Loucy (cell line): Measurements from ENCODE around the gene CGGBP1.

Source experiments
- H2AFZ ChIP-seq: fragments of 200-600 bp; sonication (generic); 2 replicates; pipeline ENCODE4 v1.6.0; 2016; ENCODE audit warnings: antibody characterized with exemption, mild to moderate bottlenecking, low read length, moderate library complexity
- H3F3A ChIP-seq: fragments of 200-600 bp; 2 replicates; pipeline ENCODE4 v1.6.0; 2016; ENCODE audit warnings: antibody characterized with exemption, low read depth, mild to moderate bottlenecking
- H3K27me3 ChIP-seq: fragments of 200-600 bp; sonication (generic); 2 replicates; pipeline ENCODE4 v1.6.1; 2014; ENCODE audit warnings: low read length, mild to moderate bottlenecking; ENCODE audit not compliant: insufficient read depth, poor library complexity, severe bottlenecking
- H3K36me3 ChIP-seq: fragments of 200-600 bp; sonication (generic); 2 replicates; pipeline ENCODE4 v1.6.1; 2016; ENCODE audit warnings: low read length; ENCODE audit not compliant: insufficient read depth
- H3K4me1 ChIP-seq: fragments of 200-600 bp; sonication (generic); 2 replicates; pipeline ENCODE4 v1.5.1; 2014; ENCODE audit warnings: low read length, mild to moderate bottlenecking; ENCODE audit not compliant: insufficient read depth, poor library complexity, severe bottlenecking
- H3K4me2 ChIP-seq: fragments of 200-600 bp; sonication (generic); 2 replicates; pipeline ENCODE4 v1.6.0; 2014; ENCODE audit warnings: antibody characterized with exemption, low read length, low read depth, mild to moderate bottlenecking; ENCODE audit not compliant: poor library complexity, severe bottlenecking
- H3K4me3 ChIP-seq: fragments of 200-600 bp; sonication (generic); 2 replicates; pipeline ENCODE4 v1.5.1; 2014; ENCODE audit warnings: low read length, mild to moderate bottlenecking, mixed read lengths; ENCODE audit not compliant: poor library complexity, severe bottlenecking
- H3K79me2 ChIP-seq: fragments of 200-600 bp; sonication (generic); 2 replicates; pipeline ENCODE4 v1.6.1; 2014; ENCODE audit warnings: low read length; ENCODE audit not compliant: insufficient read depth
- H3K9ac ChIP-seq: fragments of 200-600 bp; sonication (generic); 2 replicates; pipeline ENCODE4 v1.6.0; 2014; ENCODE audit warnings: mild to moderate bottlenecking, low read depth, low read length, moderate library complexity; ENCODE audit not compliant: poor library complexity, severe bottlenecking
- H3K9me2 ChIP-seq: fragments of 200-600 bp; sonication (generic); replicated peaks from 2 replicates; pipeline ENCODE4 v1.6.1; 2016; ENCODE audit warnings: low read depth, low read length, mixed read lengths
- H3K9me3 ChIP-seq: fragments of 200-600 bp; sonication (generic); 2 replicates; pipeline ENCODE4 v1.6.1; 2014; ENCODE audit warnings: mild to moderate bottlenecking, antibody characterized with exemption, low read length, low read depth; ENCODE audit not compliant: insufficient read depth
- H4K20me1 ChIP-seq: fragments of 200-600 bp; sonication (generic); 2 replicates; pipeline ENCODE4 v1.6.0; 2014; ENCODE audit warnings: antibody characterized with exemption, low read length, mild to moderate bottlenecking; ENCODE audit not compliant: insufficient read depth, poor library complexity, severe bottlenecking
- EZH2phosphoT487 ChIP-seq: fragments of 200-600 bp; IDR thresholded peaks from 2 replicates; pipeline ENCODE4 v1.6.1; 2018; ENCODE audit warnings: antibody characterized with exemption, mild to moderate bottlenecking, moderate library complexity, borderline replicate concordance
- TF ChIP-seq, protein P1 (sequence below): fragments of 200-600 bp; sonication (generic); conservative IDR thresholded peaks from 2 replicates; pipeline ENCODE4 v1.5.1; 2014; ENCODE audit warnings: mild to moderate bottlenecking, antibody characterized with exemption, low read length

CGGBP1 gene

DNA sequence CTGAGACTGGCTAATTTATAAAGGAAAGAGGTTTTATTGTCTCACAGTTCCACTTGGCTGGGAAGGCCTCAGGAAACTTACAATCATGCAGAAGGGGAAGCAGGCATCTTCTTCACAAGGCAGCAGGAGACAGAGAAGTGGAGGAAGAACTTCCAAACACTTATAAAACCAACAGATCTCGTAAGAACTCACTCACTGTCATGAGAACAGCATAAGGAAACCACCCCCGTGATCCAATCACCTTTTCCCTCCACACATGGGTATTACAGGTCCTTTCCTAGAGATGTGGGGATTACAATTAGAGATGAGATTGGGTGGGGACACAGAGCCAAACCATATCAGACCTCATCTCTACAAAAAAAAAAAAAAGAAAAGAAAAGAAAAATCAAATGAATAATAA is 25.7 kb downstream of the CGGBP1 start:
- Histone ChIP-seq H2AFZ (peak overlapping the region; percentile 96), H3K4me2 (peak overlapping the region; percentile 90), H3K9me2 (no peaks in the 10 kb centered on the region), H3K36me3 (no peaks in the 10 kb centered on the region), H3K79me2 (no peaks in the 10 kb centered on the region), H3K4me3 (no peak overlapping the region), H3K4me1 (peaks cover 35% of the 10 kb centered on the region), H3K9me3 (no peaks in the 10 kb centered on the region), H3K9ac (peak overlapping the region; percentile 61), H3F3A (no peaks in the 10 kb centered on the region), H3K27me3 (no peaks in the 10 kb centered on the region), H4K20me1 (no peaks in the 10 kb centered on the region)
- TF ChIP-seq, protein P1, sequence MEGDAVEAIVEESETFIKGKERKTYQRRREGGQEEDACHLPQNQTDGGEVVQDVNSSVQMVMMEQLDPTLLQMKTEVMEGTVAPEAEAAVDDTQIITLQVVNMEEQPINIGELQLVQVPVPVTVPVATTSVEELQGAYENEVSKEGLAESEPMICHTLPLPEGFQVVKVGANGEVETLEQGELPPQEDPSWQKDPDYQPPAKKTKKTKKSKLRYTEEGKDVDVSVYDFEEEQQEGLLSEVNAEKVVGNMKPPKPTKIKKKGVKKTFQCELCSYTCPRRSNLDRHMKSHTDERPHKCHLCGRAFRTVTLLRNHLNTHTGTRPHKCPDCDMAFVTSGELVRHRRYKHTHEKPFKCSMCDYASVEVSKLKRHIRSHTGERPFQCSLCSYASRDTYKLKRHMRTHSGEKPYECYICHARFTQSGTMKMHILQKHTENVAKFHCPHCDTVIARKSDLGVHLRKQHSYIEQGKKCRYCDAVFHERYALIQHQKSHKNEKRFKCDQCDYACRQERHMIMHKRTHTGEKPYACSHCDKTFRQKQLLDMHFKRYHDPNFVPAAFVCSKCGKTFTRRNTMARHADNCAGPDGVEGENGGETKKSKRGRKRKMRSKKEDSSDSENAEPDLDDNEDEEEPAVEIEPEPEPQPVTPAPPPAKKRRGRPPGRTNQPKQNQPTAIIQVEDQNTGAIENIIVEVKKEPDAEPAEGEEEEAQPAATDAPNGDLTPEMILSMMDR, result no peak
- TF ChIP-seq EZH2phosphoT487, result no peak

DNA sequence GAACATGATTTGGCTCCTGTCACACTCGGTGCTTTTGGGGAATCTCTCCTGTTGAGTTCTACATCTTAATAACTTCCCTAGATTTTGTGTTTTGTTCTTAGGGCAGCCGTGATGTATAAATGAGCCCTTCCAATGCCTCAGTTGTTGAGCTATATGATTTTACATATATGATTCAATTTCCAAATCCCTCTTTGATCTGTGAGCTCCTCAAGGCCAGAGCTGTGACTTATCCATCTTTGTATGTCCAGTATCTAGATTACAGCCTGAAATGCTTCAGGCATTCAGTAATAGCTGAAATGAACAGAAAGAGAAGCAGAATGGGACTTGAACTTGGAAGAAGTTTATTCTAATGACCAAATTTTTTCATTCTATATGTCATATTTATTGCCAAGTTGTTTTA is 26.6 kb downstream of the CGGBP1 start:
- Histone ChIP-seq H3K9me3 (no peaks in the 10 kb centered on the region), H3K27me3 (no peaks in the 10 kb centered on the region), H3K4me1 (peaks cover 35% of the 10 kb centered on the region), H4K20me1 (no peaks in the 10 kb centered on the region), H3K9ac (peak overlapping the region; percentile 61), H3K4me2 (peak overlapping the region; percentile 90), H2AFZ (peak overlapping the region; percentile 96), H3K4me3 (peak overlapping the region; percentile 74), H3K9me2 (no peaks in the 10 kb centered on the region), H3K79me2 (no peaks in the 10 kb centered on the region), H3F3A (no peaks in the 10 kb centered on the region), H3K36me3 (no peaks in the 10 kb centered on the region)
- no peak for TF ChIP-seq EZH2phosphoT487
- TF ChIP-seq, protein P1, result no peak

DNA sequence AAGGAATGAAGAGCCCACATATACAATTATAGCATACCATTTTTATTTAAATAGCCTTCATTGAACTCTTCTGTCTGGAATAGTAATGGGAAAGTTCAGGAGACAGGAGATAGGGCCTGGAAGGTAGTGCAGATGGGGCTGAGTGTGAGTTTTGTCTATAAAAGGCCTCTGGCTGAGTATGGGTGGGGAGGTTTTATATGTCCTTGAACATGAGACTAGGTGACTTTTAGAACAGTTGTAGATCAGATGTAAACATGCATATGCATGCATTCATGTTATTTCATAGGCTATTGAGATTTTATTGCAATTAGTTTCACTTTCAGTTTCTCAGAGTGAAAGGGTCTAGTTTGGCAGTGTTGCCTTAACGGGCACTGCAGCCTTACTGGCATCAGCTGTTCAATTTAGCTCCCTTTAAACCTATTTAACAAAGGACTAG is 27.1 kb downstream of the CGGBP1 start:
- H3K4me3 ChIP-seq, result peak overlapping the region; percentile 74
- H3K36me3 ChIP-seq, result no peaks in the 10 kb centered on the region
- no peaks in the 10 kb centered on the region for H4K20me1 ChIP-seq
- peak overlapping the region; percentile 96 for H2AFZ ChIP-seq
- H3K4me1 ChIP-seq, result peaks cover 35% of the 10 kb centered on the region
- peak overlapping the region; percentile 90 for H3K4me2 ChIP-seq
- no peaks in the 10 kb centered on the region for H3K27me3 ChIP-seq
- H3K9ac ChIP-seq, result peak overlapping the region; percentile 61
- no peaks in the 10 kb centered on the region for H3F3A ChIP-seq
- no peaks in the 10 kb centered on the region for H3K9me3 ChIP-seq
- no peaks in the 10 kb centered on the region for H3K79me2 ChIP-seq
- TF ChIP-seq EZH2phosphoT487, result no peak
- TF ChIP-seq, protein P1, result no peak
- no peaks in the 10 kb centered on the region for H3K9me2 ChIP-seq
